ENCODE measurements around the gene CEBPZOS. TPM values are rescaled to one million over a fixed set of nuclear protein-coding genes. Genes with fewer than 3 reads are reported as not detected.

CEBPZOS gene
- total RNA-seq, 1 donor from 2014 or later, result 24.6 TPM

Other genes with a start within 250 kb of the CEBPZOS start
- 23.6 TPM for gene STRN, start 230.0 kb upstream of the CEBPZOS start, total RNA-seq
- gene HEATR5B, start 112.1 kb upstream of the CEBPZOS start, total RNA-seq, result 89.7 TPM
- 15.7 TPM for gene GPATCH11, start 112.0 kb upstream of the CEBPZOS start, total RNA-seq
- gene EIF2AK2, start 39.5 kb upstream of the CEBPZOS start, total RNA-seq, result 47.5 TPM
- gene SULT6B1, start 7.8 kb upstream of the CEBPZOS start, total RNA-seq, result not detected
- gene CEBPZ, start 35.1 kb downstream of the CEBPZOS start, total RNA-seq, result 44.3 TPM
- gene NDUFAF7, start 35.2 kb downstream of the CEBPZOS start, total RNA-seq, result 25.3 TPM
- 24.6 TPM for gene PRKD3, start 128.3 kb downstream of the CEBPZOS start, total RNA-seq
- gene QPCT, start 148.1 kb downstream of the CEBPZOS start, total RNA-seq, result 9.6 TPM

All from temporal lobe (tissue), 1 donor.